Activated T-cell treated with anti-CD3 and anti-CD28 coated beads, Interleukin-2, amount 50 U/mL, for 72 hours (primary cell): ENCODE measurements around the gene RERE. TPM values are rescaled to one million over a fixed set of nuclear protein-coding genes. Genes with fewer than 3 reads are reported as not detected.
A peak's percentile ranks its signal among the peaks of the same experiment; 100 is the strongest.
"Not testable (repeated sequence)": the region's sequence is repeated elsewhere in the genome, so short reads cannot be mapped to it uniquely, and the experiment has no call there.

Source experiments
- ATAC-seq, 2 donors: fragments of 150-1000 bp; cut with Tn5 transposase; replicated peaks in 1 of 2; 2 replicates each; pipeline ENCODE4 v1.10.0; 2021; ENCODE audit warnings: moderate library complexity in 2 of 2, mild to moderate bottlenecking in 1 of 2
- DNase-seq, 2 donors: peaks; one replicate each; pipeline ENCODE4 v3.0.0; 2021 to 2022; ENCODE audit warnings: mixed read lengths in 1 of 2
- H3K27ac Mint-ChIP-seq: one replicate; pipeline ENCODE4 v1.8.0; 2022; ENCODE audit warnings: mild to moderate bottlenecking, moderate library complexity, mixed read lengths
- H3K27me3 Mint-ChIP-seq: one replicate; pipeline ENCODE4 v1.8.0; 2022; ENCODE audit warnings: low read depth, mixed read lengths
- H3K36me3 Mint-ChIP-seq, 2 donors: one replicate each; pipeline ENCODE4 v1.8.0; 2022; ENCODE audit warnings: mixed read lengths in 2 of 2, mild to moderate bottlenecking in 1 of 2; ENCODE audit not compliant: insufficient read depth in 2 of 2
- H3K4me1 Mint-ChIP-seq: one replicate; pipeline ENCODE4 v1.8.0; 2022; ENCODE audit warnings: low read depth, mixed read lengths
- H3K4me3 Mint-ChIP-seq, 2 donors: one replicate each; pipeline ENCODE4 v1.8.0; 2022; ENCODE audit warnings: mild to moderate bottlenecking in 2 of 2, mixed read lengths in 2 of 2, moderate library complexity in 2 of 2
- H3K9me3 Mint-ChIP-seq, 2 donors: one replicate each; pipeline ENCODE4 v1.8.0; 2022; ENCODE audit warnings: mixed read lengths in 2 of 2
- total RNA-seq, 2 donors: library from RNA; stranded (reverse); gene quantifications; one replicate each; pipeline ENCODE4 v1.2.3, GENCODE V29; 2022

The RERE gene
- total RNA-seq, 2 donors from 2014 or later = 98.7 to 105 TPM

DNA sequence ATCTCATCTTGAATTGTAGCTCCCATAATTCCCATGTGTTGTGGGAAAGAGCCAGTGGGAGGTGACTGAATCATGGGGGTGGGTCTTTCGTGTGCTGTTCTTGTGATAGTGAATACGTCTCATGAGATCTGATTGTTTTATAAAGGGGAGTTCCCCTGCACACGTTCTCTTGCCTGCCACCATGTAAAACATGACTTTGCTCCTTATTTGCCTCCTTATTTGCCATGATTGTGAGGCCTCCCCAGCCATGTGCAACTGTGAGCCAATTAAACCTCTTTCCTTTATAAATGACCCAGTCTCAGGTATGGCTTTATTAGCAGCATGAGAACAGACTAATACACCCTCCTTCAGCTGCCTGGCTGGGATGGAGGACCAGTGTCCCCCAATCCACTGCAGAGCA, 224.1 kb downstream of the RERE start:
- H3K4me1 Mint-ChIP-seq = peaks cover 57% of the 10 kb centered on the region
- not testable (repeated sequence) for H3K27ac Mint-ChIP-seq, H3K4me3 Mint-ChIP-seq, ATAC-seq, H3K27me3 Mint-ChIP-seq, H3K9me3 Mint-ChIP-seq, H3K36me3 Mint-ChIP-seq, DNase-seq

DNA sequence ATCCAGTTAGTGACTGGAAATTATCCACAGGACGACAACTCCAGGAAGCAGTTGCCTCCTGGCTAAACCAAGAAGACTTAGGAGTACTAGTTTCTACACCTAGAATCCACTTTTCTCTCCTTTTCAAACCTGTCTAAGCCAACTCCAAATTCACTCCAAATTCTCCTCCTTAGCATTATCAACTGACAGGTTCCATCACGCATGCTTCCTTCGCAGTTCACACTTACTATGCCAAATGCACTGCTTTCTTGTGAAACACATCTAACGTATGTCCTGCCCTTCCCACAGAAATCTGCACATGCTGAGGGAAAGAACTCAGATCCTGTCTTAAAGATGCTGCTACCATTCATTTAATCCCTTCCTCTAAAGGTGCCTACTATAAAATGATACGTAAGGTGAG, 225.9 kb downstream of the RERE start:
- H3K27ac Mint-ChIP-seq = no peak overlapping the region
- H3K4me3 Mint-ChIP-seq = no peak overlapping the region
- peaks cover 7 to 8% of the 10 kb centered on the region in 2 donors for H3K36me3 Mint-ChIP-seq
- H3K27me3 Mint-ChIP-seq = no peaks in the 10 kb centered on the region
- H3K4me1 Mint-ChIP-seq = peaks cover 61% of the 10 kb centered on the region
- no peak for DNase-seq
- ATAC-seq = no peak
- peaks cover 2% of the 10 kb centered on the region in 2 donors for H3K9me3 Mint-ChIP-seq

DNA sequence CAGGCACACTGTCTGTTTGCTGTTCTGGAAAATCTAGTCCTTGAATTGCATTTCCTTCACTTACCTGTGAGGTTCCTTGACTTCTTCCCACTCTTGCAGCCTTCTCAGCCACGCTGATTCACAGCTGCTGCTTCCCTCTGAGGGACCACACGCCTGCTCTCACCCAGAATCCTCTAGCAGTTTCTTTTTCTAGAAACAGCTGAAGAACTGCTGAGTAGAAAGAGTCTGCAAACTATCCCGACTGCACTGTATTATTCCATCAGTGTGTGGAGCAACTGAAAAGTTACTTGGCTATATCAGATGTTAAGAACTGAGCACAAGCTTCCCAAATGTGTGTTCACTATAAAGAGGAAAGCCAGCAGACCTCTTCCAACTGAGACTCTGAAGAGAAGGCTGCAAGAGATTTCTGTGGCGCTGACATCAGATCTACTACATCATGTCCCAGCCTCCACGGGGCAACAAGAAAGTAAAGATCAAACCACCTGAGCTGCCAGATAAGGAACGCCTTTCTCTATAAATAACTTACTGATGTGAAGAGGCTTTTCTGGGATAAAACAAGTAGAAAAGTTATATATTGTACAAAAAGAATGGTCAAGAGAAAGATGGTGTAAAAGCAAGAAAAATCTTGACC, 226.6 kb downstream of the RERE start:
- peaks cover 2% of the 10 kb centered on the region in 2 donors for H3K9me3 Mint-ChIP-seq
- H3K4me1 Mint-ChIP-seq = peaks cover 55% of the 10 kb centered on the region
- peak overlapping the region; percentile 39 for H3K27ac Mint-ChIP-seq
- no peaks in the 10 kb centered on the region for H3K27me3 Mint-ChIP-seq
- no peak for ATAC-seq
- H3K36me3 Mint-ChIP-seq = peaks cover 7 to 8% of the 10 kb centered on the region in 2 donors
- DNase-seq = no peak
- H3K4me3 Mint-ChIP-seq = peak overlapping the region; percentile 10 to 25

DNA sequence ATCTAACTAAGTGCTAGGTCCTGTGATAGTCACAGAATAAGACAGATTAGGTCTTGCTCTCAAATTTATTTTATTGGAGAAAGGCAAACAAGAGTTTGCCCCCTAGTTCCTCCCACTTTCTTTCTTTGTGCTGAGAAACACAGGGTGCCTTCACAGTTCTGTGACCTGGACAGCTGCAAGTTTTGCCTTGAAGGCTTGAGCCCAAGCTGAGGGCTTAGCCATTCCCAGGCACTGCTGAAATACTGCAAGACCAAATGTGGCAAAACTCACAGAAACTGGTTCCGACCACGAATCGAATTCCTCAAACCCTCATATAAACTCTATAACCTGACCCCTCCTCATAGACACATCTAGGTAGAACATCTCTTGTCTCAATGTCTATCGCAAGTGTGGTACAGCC, 227.9 kb downstream of the RERE start:
- DNase-seq (no peak), ATAC-seq (no peak)
- peaks cover 2% of the 10 kb centered on the region in 2 donors for H3K9me3 Mint-ChIP-seq
- H3K27me3 Mint-ChIP-seq = no peaks in the 10 kb centered on the region
- H3K27ac Mint-ChIP-seq = no peak overlapping the region
- H3K4me1 Mint-ChIP-seq = peaks cover 55% of the 10 kb centered on the region
- peaks cover 7 to 8% of the 10 kb centered on the region in 2 donors for H3K36me3 Mint-ChIP-seq
- H3K4me3 Mint-ChIP-seq = no peak overlapping the region

DNA sequence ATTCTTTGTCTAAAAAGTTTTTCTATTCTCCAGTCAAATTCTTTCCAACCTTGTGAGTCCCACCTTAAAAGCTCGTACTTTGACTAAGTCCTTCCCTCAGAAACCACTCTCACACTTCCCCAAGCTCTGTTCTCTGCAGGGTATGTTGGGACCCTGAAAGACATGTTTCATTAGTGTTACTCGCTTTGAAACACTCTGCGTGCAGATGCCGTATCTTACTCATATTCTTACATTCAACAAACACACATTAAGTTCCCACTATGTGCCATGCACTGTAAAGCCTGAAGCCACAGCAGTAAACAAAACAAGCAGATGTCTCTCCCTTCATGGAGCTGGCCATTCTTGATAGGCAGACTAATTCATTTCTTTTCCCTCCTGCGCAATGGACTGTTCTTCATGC, 229.7 kb downstream of the RERE start:
- no peak overlapping the region for H3K4me3 Mint-ChIP-seq
- peak overlapping the region; percentile 35 for H3K27ac Mint-ChIP-seq
- H3K9me3 Mint-ChIP-seq = no peaks in the 10 kb centered on the region
- ATAC-seq (peak; percentile 60 to 79), DNase-seq (no peak)
- H3K36me3 Mint-ChIP-seq = peaks cover 3 to 4% of the 10 kb centered on the region in 2 donors
- peaks cover 58% of the 10 kb centered on the region for H3K4me1 Mint-ChIP-seq
- H3K27me3 Mint-ChIP-seq = no peaks in the 10 kb centered on the region

DNA sequence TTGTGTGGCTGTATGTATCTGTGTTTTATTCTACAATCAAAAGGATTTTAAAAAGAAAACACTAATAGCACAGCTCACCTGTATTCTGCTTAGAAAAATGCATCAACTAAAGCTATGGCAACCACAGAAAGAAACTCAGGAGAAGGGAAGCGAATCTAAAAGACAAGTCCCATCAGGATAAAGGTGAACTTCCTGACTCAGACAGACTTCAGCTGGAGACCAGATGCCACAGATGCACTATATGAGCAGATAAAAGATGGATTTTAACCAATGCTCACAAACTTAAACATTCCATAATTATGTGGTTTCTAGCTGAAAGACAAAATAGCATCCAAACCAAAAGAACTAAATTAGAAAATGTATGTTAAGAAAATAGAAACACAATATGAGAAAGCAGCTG, 231.0 kb downstream of the RERE start:
- Mint-ChIP-seq H3K36me3 (peaks cover 3 to 4% of the 10 kb centered on the region in 2 donors), H3K27ac (no peak overlapping the region), H3K4me3 (no peak overlapping the region), H3K27me3 (no peaks in the 10 kb centered on the region), H3K4me1 (peaks cover 49% of the 10 kb centered on the region), H3K9me3 (no peaks in the 10 kb centered on the region)
- ATAC-seq (no peak), DNase-seq (no peak)

DNA sequence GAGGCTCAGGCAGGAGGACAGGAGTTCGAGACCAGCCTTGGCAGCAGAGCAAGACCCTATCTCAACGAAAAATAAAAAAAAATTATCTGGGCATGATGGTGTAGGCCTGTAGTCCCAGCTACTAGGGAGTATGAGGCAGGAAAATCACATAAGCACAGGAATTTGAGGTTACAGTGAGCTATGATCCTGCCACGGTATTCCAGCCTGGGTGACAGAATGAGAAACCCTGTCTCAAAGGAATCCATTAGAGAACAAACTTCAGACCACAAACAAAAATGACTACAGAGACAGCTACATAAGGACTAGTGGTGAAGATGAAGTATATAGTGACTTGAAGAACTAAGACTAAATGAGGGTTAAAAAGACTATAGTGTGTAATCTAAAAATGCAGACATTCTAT, 233.1 kb downstream of the RERE start:
- peaks cover 0 to 4% of the 10 kb centered on the region in 2 donors for H3K36me3 Mint-ChIP-seq
- ATAC-seq (no peak), DNase-seq (no peak)
- H3K4me3 Mint-ChIP-seq = no peak overlapping the region
- H3K9me3 Mint-ChIP-seq = no peaks in the 10 kb centered on the region
- H3K4me1 Mint-ChIP-seq = peaks cover 28% of the 10 kb centered on the region
- no peaks in the 10 kb centered on the region for H3K27me3 Mint-ChIP-seq
- no peak overlapping the region for H3K27ac Mint-ChIP-seq

DNA sequence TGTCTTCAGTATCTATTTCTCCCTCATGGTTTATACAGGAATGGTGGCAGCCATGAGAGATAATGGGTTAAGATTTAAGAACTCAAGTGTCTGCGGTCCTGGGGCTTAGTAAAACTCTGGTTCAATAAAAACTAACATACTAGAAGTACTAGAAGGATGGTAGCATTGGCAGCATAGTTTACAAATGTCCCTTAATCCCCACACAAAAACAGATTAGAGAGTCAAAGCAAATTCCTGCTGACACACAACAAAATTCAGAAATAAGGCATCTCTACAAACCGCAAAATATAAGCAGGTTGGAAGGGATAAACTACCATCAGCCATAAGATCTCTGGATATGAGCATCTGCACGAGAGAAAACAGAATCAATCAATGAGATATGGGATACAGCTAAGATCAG, 234.4 kb downstream of the RERE start:
- peaks cover 20% of the 10 kb centered on the region for H3K4me1 Mint-ChIP-seq

DNA sequence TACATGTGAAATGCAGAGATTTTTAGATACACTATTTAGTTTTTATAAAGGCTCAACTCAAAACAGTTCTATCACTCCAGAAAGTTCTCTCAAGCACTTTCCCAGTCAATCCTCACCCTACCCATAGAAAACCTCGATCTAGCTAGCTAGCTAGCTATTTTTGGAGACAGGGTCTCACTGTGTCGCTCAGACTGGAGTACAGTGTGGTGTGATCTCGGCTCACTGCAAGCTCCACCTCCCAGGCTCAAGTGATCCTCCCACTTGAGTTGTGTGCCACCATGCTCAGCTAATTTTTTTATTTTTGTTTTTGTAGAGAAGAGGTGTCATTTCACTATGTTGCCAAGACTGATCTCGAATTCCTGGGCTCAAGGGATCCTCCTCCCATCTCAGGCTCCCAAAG, 236.9 kb downstream of the RERE start:
- H3K27me3 Mint-ChIP-seq = no peaks in the 10 kb centered on the region
- H3K27ac Mint-ChIP-seq = no peak overlapping the region
- H3K9me3 Mint-ChIP-seq = no peaks in the 10 kb centered on the region
- peaks cover 4% of the 10 kb centered on the region for H3K4me1 Mint-ChIP-seq
- no peak for ATAC-seq
- no peak overlapping the region for H3K4me3 Mint-ChIP-seq
- DNase-seq = no peak
- H3K36me3 Mint-ChIP-seq = peaks cover 0 to 9% of the 10 kb centered on the region in 2 donors

More for the DNA sequence above, 234.4 kb downstream of the RERE start:
- H3K4me3 Mint-ChIP-seq = no peak overlapping the region
- ATAC-seq (no peak), DNase-seq (no peak)
- no peak overlapping the region for H3K27ac Mint-ChIP-seq
- H3K27me3 Mint-ChIP-seq = no peaks in the 10 kb centered on the region
- H3K9me3 Mint-ChIP-seq = no peaks in the 10 kb centered on the region
- peaks cover 0 to 4% of the 10 kb centered on the region in 2 donors for H3K36me3 Mint-ChIP-seq

DNA sequence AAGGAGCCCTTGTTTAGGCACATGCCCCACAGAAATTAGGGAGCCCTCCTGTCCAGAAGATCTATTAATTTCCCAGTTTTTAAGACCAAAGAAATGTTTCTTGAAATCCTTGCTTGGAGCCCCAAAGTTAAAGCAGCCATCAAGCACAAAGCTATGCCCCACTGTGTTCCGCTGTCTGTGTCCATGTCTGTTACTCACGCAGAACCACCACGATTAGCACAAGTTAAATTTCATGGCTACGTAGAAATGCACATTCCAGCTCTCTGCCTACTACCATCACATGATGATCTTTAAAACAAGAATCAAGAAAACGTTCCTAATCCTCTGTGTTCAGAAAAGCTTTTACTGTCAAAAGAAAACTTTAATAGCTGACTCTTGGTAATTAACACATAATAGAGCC, 238.5 kb downstream of the RERE start:
- peaks cover 4% of the 10 kb centered on the region for H3K4me1 Mint-ChIP-seq
- H3K36me3 Mint-ChIP-seq = peaks cover 0 to 8% of the 10 kb centered on the region in 2 donors
- H3K9me3 Mint-ChIP-seq = no peaks in the 10 kb centered on the region
- ATAC-seq (no peak), DNase-seq (no peak)
- no peak overlapping the region for H3K4me3 Mint-ChIP-seq
- no peaks in the 10 kb centered on the region for H3K27me3 Mint-ChIP-seq
- no peak overlapping the region for H3K27ac Mint-ChIP-seq

DNA sequence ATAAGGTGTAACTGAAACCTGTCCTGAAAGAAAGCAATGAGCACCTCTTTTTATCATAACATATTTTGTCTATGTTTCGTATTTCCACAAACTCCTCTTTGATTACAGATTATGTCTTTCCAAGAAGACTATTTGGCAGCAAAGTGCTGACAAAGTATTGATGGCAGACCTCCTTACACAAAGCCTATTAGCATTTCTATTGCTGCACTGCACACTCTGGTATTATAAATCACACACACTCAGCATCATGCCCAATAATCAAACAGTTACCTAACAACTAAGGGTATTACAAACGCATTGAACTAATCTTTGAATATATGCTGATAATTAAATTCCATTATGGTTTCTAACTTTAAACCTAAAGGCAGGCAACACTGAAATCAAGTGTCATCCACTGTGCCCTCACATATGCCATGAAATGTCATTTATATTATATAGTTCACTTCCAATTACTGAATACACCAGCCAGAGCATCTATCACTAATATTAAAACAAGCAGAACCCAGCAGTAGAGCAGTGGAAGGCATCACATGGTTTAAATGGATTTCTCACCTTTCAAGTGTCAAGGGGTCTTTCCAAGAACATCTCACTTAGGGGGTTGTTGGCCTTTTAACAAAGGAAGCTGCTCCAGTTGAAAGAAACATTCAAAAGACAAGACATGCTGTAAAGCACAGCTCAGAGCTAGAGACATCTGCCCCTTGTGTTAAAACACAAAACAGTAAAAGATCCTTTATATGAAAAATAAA, 239.1 kb downstream of the RERE start:
- H3K4me1 Mint-ChIP-seq = peaks cover 4% of the 10 kb centered on the region
- H3K36me3 Mint-ChIP-seq = peaks cover 0 to 10% of the 10 kb centered on the region in 2 donors
- ATAC-seq (no peak), DNase-seq (no peak)
- H3K9me3 Mint-ChIP-seq = no peaks in the 10 kb centered on the region
- no peaks in the 10 kb centered on the region for H3K27me3 Mint-ChIP-seq
- no peak overlapping the region for H3K4me3 Mint-ChIP-seq
- H3K27ac Mint-ChIP-seq = peak overlapping the region; percentile 54

DNA sequence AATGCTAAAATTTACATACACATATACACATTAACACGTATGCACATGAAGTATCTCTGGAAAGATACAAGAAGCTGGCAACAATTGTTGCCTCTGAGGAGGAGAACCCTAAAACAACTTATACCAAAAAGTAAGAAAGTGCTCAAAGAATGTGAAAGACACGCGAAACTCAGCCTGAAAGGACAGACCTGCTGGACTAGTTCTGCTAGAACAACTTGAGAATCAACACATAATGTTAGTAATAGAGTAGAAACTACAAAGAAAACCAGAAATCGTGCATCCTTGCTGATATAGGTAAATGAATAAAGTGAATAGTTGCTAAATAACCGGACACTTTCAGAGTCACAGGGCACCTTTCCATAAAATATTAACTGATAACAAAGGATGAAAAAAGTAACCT, 242.5 kb downstream of the RERE start:
- ATAC-seq (no peak), DNase-seq (no peak)
- H3K4me1 Mint-ChIP-seq = no peaks in the 10 kb centered on the region
- H3K27me3 Mint-ChIP-seq = no peaks in the 10 kb centered on the region
- no peaks in the 10 kb centered on the region for H3K9me3 Mint-ChIP-seq
- H3K36me3 Mint-ChIP-seq = peaks cover 0 to 7% of the 10 kb centered on the region in 2 donors
- H3K4me3 Mint-ChIP-seq = no peak overlapping the region
- no peak overlapping the region for H3K27ac Mint-ChIP-seq

DNA sequence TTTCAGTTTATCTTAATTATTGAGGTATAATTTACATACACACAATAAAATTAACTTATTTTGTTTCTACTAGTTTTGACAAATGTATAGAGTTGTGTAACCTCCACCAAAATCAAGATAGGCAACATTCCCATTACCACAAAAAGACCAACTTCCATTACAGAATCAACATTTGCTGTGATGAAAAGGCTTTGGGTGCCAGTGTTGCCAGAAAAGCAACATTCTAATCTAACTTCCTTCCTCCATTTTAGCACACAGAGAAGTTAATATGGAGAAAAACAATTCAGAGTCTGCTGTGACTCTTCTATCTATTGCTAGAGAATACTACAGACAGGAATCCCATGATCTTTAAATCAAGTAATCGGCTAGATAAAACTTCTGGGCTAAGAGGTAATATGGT, 245.3 kb downstream of the RERE start:
- no peaks in the 10 kb centered on the region for H3K9me3 Mint-ChIP-seq
- ATAC-seq = no peak
- H3K36me3 Mint-ChIP-seq = peaks cover 0 to 2% of the 10 kb centered on the region in 2 donors
- H3K4me1 Mint-ChIP-seq = peaks cover 13% of the 10 kb centered on the region
- H3K27me3 Mint-ChIP-seq = no peaks in the 10 kb centered on the region
- H3K27ac Mint-ChIP-seq = no peak overlapping the region
- no peak for DNase-seq
- no peak overlapping the region for H3K4me3 Mint-ChIP-seq
